Activated effector memory CD4-positive, alpha-beta T cell treated with anti-CD3 and anti-CD28 coated beads, Interleukin-2, amount 50 U/mL, for 16 hours (primary cell): Measurements from ENCODE around the gene EVC.

ENCODE experiments used
- DNase-seq: peaks from one replicate; pipeline ENCODE4 v3.0.0-alpha.2; 2020

The EVC gene

DNA sequence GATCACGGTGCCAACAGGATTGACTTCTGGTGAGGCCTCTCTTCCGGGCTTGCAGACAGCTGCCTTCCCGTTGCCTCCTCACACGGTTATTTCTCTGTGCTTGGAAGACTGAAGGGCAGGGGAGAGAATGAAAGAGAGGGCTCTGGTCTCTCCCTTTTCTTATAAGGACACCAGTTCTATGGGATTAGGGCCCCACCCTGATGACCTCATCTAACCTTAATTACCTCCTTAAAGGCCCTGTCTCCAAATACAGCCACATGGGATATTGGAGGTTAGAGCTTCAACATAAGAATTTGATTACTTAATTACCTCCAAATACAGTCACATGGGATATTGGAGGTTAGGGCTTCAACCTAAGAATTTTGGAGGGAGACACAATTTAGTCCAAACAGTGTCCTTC lies 46.5 kb downstream of the EVC start:
- DNase-seq = no peak

DNA sequence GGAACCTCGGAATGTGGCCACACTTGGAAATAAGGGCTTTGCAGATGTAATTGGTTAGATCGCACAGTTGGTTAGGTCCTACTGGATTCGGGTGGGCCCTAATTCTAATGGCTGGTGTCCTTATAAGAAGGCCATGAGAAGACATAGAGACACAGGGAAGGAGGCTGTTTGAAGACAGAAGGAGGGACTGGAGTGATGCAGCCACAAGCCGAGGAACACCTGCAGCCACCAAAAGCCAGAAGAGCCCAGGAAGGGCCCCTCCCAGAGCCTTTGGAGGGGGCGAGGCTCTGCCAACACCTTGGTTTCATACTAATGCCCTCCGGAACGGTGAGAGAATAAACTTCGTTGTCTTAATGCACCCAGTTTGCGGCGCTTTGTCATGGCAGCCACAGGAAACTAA lies 47.0 kb downstream of the EVC start:
- DNase-seq = no peak

- peak; percentile 84 for DNase-seq
Measured at GRCh38 chr4:5758741-5759140, 47.7 kb downstream of the EVC start.

GRCh38 chr4:5759236-5760075 lies 48.5 kb downstream of the EVC start:
- no peak for DNase-seq

GRCh38 chr4:5760246-5760645 lies 49.2 kb downstream of the EVC start:
- no peak for DNase-seq

DNA sequence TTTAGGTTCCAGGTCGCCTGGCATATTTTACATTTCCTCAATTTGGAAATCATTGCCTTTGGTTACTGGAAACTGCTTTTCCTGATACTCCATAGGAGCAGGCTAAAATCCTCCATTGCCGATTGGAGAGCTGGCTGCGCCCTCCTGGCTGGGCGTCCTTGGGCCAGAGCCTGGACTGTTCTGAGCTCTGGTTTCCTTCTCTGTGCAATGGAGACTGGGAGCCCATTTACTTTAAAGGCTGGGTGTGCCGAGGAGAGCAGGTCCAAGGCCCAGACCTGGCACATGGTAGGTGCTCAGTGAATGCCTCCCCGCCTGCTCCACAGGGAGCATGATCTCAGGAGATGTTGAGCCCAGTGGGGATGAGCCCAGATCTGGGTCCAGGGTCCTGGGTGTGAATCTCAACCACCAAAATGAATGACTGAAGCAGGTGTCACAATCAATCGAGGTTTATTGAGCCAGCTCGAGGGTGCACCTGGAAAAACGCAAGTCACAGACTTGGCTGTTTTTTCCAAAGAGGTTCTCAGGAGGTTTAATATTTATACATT lies 50.0 kb downstream of the EVC start:
- no peak for DNase-seq

DNA sequence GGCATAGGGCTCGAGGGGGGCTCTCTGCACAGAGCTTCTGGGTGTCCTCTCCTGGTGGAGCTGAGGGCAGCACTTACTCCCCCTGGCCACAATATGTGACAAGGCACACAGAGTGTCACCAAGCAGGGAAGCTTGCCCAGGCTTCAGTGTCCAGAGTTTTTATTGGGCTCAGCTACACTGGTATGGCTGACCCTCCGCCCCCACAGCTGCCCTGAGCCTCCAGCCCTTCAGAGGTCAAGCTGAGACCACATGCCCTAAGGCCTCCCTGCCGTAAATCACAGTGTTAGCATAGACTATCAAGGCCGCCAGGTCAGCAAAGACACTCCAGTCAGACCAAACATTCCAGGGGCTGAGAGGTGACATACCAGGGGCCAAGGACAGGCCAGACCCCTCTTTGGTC lies 59.0 kb downstream of the EVC start:
- DNase-seq = peak; percentile 37

DNA sequence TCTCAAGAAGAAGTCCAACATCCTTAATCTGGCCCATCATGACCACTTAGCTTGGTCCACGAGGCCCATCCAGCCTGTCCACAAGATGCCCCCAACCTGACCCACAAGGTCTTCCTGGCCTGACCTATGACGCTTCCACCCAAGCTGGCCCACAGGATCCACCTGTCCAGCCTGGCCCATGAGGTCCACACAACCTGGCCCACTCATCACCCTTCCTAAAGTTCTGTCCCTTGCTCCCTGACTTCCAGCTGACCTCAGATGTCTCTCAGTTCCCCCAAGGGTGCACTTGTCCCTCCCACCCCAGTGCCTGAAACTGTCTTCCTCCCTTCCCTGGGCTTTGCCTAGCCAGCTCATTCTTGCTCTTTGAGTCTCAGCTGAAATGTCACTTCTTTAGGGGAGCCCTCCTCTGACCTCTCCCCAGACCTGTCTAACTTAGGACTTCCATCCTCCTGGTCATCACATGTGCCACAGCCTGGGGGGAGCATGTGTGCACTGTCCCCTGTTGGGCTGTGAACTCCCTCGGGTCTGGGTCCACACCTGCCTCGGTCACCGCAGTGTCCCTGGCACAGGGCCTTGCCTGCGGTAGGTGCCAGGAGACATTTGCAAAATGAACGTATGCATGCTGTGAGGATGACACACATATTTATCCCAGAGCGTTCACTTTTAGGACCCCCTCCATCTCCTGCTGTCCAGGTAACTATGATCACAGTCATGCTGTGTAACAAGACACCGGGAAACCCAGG lies 61.7 kb downstream of the EVC start:
- no peak for DNase-seq

- no peak for DNase-seq
Measured at GRCh38 chr4:5773271-5773555, 62.2 kb downstream of the EVC start.

GRCh38 chr4:5774416-5775036 lies 63.5 kb downstream of the EVC start:
- no peak for DNase-seq

GRCh38 chr4:5776510-5776909 lies 65.5 kb downstream of the EVC start:
- no peak for DNase-seq

DNA sequence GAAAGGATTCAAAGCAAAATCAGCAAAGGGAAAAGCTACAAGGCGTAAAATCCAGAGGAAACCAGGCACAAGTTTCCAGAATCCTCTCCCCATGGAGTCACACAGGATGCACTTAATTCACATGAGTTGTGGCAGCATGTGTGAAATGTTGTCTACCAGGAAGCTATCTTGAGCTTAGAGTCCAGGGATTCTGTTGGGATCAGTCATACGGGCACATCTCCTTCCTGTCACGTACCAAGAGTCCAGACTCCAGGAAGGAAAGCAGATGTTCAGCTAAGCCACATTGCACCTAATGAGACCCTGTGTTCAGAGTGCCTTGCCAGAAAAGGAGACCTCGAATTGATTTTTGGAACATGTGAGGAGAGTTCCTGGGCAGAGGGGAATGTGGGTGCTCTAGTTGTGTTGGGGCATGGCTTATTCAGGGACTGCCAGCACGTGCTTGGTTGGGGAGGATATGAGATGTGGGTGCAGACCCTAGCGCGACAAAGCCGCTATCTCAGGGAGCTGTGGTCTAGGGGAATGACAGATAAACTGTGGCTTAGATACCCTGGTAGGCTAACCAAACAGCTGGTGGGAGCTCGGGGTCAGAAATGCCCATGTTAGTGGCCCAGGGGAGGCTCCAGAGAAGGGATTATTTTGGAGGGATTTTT lies 70.0 kb downstream of the EVC start:
- DNase-seq = peak; percentile 21

GRCh38 chr4:5781691-5782090 lies 70.7 kb downstream of the EVC start:
- no peak for DNase-seq

- DNase-seq = no peak
Measured at GRCh38 chr4:5782829-5783476, 72.0 kb downstream of the EVC start.

DNA sequence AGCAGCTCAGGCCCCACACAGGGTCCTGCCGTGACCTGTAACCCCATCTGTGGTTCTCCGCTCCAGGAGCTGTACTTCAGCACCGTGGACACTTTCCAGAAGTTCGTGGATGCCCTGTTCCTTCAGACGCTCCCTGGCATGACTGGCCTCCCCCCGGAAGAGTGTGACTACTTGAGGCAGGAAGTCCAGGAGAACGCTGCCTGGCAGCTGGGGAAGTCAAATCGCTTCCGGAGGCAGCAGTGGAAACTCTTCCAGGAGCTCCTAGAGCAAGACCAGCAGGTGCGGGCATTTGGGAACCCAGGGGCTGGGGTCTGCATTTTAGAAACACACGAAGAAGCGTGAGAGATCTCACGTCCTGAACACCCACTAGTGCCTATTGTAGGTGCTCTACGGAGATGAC lies 72.5 kb downstream of the EVC start:
- no peak for DNase-seq

DNA sequence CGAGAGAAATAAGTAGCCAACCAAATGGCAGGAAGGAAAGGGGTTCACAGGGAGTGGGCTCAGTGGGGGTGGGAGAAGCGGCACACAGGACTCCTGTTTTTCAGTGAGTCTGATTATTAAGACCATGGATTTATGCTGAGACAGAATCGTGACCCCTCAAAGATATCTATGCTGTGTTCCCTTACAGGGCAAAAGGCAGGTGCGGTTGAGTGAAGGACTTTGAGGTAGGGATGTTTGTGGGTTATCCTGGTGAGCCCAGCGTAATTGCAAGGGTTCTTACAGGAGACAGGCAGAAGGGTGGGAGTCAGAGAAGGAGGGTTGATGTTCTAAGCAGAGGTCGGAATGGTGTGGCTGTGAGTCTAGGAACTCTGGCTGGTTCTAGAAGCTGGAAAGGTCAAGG lies 73.0 kb downstream of the EVC start:
- no peak for DNase-seq

DNA sequence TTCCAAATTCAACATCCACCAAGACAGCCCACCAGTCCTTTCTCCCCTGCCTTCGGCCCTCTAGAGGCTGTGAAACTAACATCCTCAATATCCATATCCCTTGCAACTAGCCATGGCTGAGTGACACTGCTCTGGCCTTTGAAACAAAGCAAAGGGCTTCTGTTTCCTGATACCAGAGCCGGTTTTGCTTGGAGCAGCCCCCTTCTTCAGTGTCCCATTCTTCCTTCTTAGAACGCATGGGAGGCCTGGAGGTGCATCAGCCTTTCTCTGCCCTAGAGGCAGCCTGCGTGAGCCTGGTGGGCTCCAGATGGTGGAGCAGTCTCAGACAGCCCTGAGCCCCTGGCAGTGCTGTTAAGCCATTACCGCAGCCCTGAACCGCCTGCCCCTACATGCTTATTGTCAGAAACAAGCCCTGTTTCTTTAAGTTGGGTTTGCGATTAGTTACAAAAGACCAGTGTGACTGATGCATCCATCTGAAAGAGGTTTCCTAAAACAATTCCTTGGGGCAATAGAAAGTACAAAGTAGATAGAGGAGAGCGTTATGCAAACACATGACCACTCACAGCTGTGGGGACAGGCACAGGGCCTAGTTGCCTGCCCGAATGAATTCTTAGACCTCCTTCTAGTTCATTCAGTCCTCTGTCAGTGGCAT lies 74.1 kb downstream of the EVC start:
- no peak for DNase-seq

GRCh38 chr4:5785806-5786680 lies 75.0 kb downstream of the EVC start:
- no peak for DNase-seq

GRCh38 chr4:5787311-5787710 lies 76.3 kb downstream of the EVC start:
- no peak for DNase-seq

DNA sequence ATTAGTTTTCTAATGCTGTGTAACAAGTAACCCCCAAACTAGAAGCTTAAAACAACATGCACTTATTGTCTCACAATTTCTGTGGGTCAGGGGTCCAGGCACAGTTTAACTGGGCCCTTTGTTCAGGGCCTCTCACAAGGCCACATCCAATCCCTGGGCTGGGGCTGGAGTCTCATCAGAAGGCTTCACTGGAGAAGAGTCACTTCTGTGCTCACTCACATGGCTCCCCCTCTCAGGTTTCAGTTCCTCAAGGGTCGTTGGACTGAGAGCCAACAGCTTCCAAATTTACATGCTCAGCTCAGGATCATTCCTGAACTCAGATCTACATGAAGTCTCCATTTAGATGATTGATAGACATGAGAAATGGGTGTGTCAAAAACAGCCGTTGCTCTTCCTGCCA lies 77.1 kb downstream of the EVC start:
- no peak for DNase-seq

DNA sequence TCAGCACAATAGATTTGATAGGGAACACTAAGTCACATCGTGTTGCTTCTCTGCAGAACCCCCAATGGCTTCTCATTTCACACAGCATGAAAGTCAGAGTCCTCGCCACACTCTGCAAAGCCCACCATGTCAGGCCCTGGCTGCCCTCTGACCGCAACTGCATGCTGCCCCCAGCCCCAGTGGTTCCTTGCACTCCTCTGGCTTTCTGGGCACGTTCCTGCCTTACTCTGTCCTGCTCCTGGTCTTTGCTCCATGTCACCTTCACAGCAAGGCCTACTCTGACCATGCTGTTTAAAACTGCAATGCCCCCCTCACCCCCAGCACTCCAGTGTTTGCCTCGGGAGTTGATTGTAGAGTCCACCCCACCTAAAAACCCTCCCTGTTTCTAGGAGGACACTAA lies 78.1 kb downstream of the EVC start:
- no peak for DNase-seq

- DNase-seq = no peak
Measured at GRCh38 chr4:5790546-5790857, 79.5 kb downstream of the EVC start.
